ENCODE results near the gene SWAP70. TPM values are rescaled to one million over a fixed set of nuclear protein-coding genes. Genes with fewer than 3 reads are reported as not detected.

SWAP70 gene
- total and polyA plus RNA-seq, 2 of the 8 experiments (the other 6 are each of a cell fraction or from before 2014, with no cell fraction given): 14.8 to 37.5 TPM

GRCh38 chr11:9701799-9702198 is 37.9 kb downstream of the SWAP70 start:
- WGBS, 2 experiments (ENCODE audit: extremely low coverage in 1 of 2, insufficient coverage in 1 of 2, insufficient read length in 1 of 2, insufficient replicate concordance in 2 of 2, low coverage in 1 of 2, low lambda C conversion rate in 2 of 2, missing lambda C conversion rate in 1 of 2): 35% methylated on average over 1 of the region's 1 CpG; no CpG with 5 or more reads in 1 of the 2 experiments
- H3K23me2 ChIP-seq (ENCODE audit: low read depth, low read length): no peaks in the 10 kb centered on the region
- ChIA-PET CTCF (ENCODE audit: partially characterized antibody) (no interaction called here), POLR2A (ENCODE audit: partially characterized antibody) (no interaction called here)
- H2BK15ac ChIP-seq (ENCODE audit: low read length): no peak overlapping the region
- no peak overlapping the region for H2BK20ac ChIP-seq (ENCODE audit: low read length)
- no peaks in the 10 kb centered on the region for H3K27me3 ChIP-seq (replicated peaks in 1 of 4; ENCODE audit: control insufficient read depth in 3 of 4, extremely low read depth in 1 of 4, insufficient read depth in 3 of 4, low read length in 3 of 4)
- peaks cover 3 to 37% of the 10 kb centered on the region in 2 experiments; a peak in 3 of 4 replicates for H3K79me2 ChIP-seq (ENCODE audit: control insufficient read depth in 1 of 2, insufficient read depth in 2 of 2, low read length in 2 of 2)
- no peak overlapping the region for H3K56ac ChIP-seq (replicated peaks; ENCODE audit: insufficient read length, low read depth, low read length)
- no peak overlapping the region for H2BK5ac ChIP-seq (ENCODE audit: low read depth, low read length)
- no peaks in the 10 kb centered on the region for H3K4me1 ChIP-seq (replicated peaks in 1 of 4; ENCODE audit: control insufficient read depth in 3 of 4, insufficient read depth in 4 of 4, low read length in 3 of 4)
- no peak overlapping the region for H3K27ac ChIP-seq (ENCODE audit: low read depth, low read length)
- H2AK5ac ChIP-seq (ENCODE audit: low read depth, low read length): no peak overlapping the region
- no peaks in the 10 kb centered on the region for H4K20me1 ChIP-seq (replicated peaks in 1 of 2; ENCODE audit: control insufficient read depth in 1 of 2, insufficient read depth in 2 of 2, low read length in 2 of 2)
- H3K4me3 ChIP-seq (ENCODE audit: extremely low read depth in 1 of 4, insufficient read depth in 2 of 4, low read depth in 3 of 4, low read length in 4 of 4): no peak overlapping the region
- H3K36me3 ChIP-seq (ENCODE audit: control insufficient read depth in 2 of 4, insufficient read depth in 4 of 4, low read length in 3 of 4): no peaks in the 10 kb centered on the region; a peak in 2 of 8 replicates
- no peak overlapping the region for H4K5ac ChIP-seq (ENCODE audit: insufficient read length, low read depth, low read length)
- no peak overlapping the region for H3K9ac ChIP-seq (replicated peaks in 1 of 4; ENCODE audit: extremely low read depth in 1 of 4, low read depth in 3 of 4, low read length in 3 of 4)
- DNase-seq (ENCODE audit: low read depth in 1 of 2, low spot score in 2 of 2) (no peak), FAIRE-seq (no peak)
- no peak overlapping the region for H2AFZ ChIP-seq (ENCODE audit: low read length)
- H3K4ac ChIP-seq (replicated peaks; ENCODE audit: insufficient read length, low read depth, low read length): no peak overlapping the region
- no peak overlapping the region for H4K91ac ChIP-seq (replicated peaks; ENCODE audit: insufficient read length, low read length)
- no peak overlapping the region for H3K18ac ChIP-seq (ENCODE audit: extremely low read depth, low read length)
- H4K8ac ChIP-seq (ENCODE audit: extremely low read depth, insufficient read depth, low read length): no peak overlapping the region
- no peak overlapping the region for H2BK120ac ChIP-seq (replicated peaks; ENCODE audit: low read depth, low read length)
- H3K9me3 ChIP-seq (ENCODE audit: insufficient read depth in 2 of 2, low read depth in 1 of 2, low read length in 1 of 2): no peaks in the 10 kb centered on the region
- H3K14ac ChIP-seq (ENCODE audit: insufficient read length): no peak overlapping the region
- H3K23ac ChIP-seq (ENCODE audit: insufficient read length): no peak overlapping the region
- H3K4me2 ChIP-seq (ENCODE audit: insufficient read depth in 1 of 2, low read depth in 2 of 2, low read length in 2 of 2): no peak overlapping the region
- peaks cover 3% of the 10 kb centered on the region; the same call in 1 of the 2 replicates for H3K79me1 ChIP-seq (ENCODE audit: low read depth, low read length)
- no peak overlapping the region for H2BK12ac ChIP-seq (ENCODE audit: low read depth, low read length)
- no peak for TF ChIP-seq SIRT6 (IDR thresholded peaks at IDR 0.05; ENCODE audit: low read length)
- TF ChIP-seq SRF (IDR thresholded peaks at IDR 0.05; ENCODE audit: low read depth, low read length): no peak
- no peak for TF ChIP-seq CHD1 (IDR thresholded peaks at IDR 0.05; ENCODE audit: low read depth, low read length)
- no peak for TF ChIP-seq GABPA (IDR thresholded peaks at IDR 0.05; ENCODE audit: borderline replicate concordance, insufficient read depth, low read length)
- TF ChIP-seq GTF2F1 (IDR thresholded peaks at IDR 0.05; ENCODE audit: borderline replicate concordance, low read depth, low read length): no peak
- TF ChIP-seq SAP30 (IDR thresholded peaks at IDR 0.05; ENCODE audit: insufficient read depth, insufficient replicate concordance, low read length): no peak
- no peak for TF ChIP-seq EP300 (IDR thresholded peaks at IDR 0.05; ENCODE audit: borderline replicate concordance in 1 of 2, low read depth in 2 of 2, low read length in 2 of 2)
- TF ChIP-seq YY1 (IDR thresholded peaks at IDR 0.05; ENCODE audit: low read depth, low read length): no peak
- no peak for TF ChIP-seq POLR2AphosphoS5 (IDR thresholded peaks at IDR 0.05; ENCODE audit: low read depth, low read length)
- no peak for TF ChIP-seq NANOG (IDR thresholded peaks at IDR 0.05; ENCODE audit: insufficient read depth, low read depth, low read length, poor library complexity, severe bottlenecking)
- no peak for TF ChIP-seq KDM5A (IDR thresholded peaks at IDR 0.05; ENCODE audit: low read length)
- no peak for TF ChIP-seq FOSL1 (IDR thresholded peaks at IDR 0.05; ENCODE audit: insufficient read depth, low read depth, low read length)
- TF ChIP-seq CBX5 (IDR thresholded peaks at IDR 0.05; ENCODE audit: low read depth, low read length): no peak
- TF ChIP-seq SP4 (IDR thresholded peaks at IDR 0.05; ENCODE audit: low read length): no peak
- TF ChIP-seq MAX (IDR thresholded peaks at IDR 0.05): no peak
